ENCODE results near the gene STK32B.

STK32B gene

DNA sequence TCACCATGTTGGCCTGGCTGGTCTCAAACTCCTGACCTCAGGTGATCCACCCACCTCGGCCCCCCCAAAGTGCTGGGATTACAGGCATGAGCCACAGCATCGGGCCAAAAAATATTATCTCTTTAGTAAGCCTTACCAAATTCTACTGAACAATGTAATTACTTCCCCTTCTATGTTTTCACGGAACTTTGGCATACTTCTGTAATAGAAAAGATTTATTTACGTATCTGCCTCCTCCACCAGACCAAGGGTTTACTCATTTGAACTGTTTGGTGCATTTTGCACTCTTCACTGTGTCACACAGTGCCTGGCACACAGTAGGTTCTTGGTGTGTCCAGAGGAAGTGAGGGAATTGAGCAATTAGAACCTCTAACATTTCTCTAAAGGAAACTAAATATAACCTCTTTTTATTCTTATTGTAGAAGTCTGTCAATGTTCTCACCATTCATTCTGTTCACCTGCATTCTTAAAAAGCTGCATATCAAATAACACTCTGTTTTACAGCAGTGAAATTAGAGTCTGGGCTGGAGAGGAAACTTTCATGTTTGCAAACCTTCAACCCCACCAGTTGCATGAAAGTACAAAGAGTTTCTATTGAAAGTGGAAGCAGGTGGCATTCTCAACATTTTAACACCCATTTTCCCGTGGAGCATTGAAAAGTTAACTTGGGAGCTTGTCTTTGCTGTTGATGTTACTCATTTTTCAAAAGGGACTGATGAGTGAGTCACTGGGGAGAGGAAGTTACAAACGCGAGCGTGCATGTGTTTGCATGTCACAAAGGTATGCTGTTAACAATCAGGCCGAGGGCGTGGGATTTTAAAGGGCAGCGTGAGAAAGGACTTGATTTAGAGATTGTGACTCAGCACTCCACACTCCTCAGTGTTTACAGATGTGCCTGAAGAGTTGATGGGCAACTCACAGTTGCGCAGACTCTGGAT, 314.1 kb downstream of the STK32B start:
- H3K27me3 ChIP-seq = no peaks in the 10 kb centered on the region
- H3K36me3 ChIP-seq = no peaks in the 10 kb centered on the region
- no peaks in the 10 kb centered on the region for H3K4me1 ChIP-seq (ENCODE audit: control insufficient read depth in 1 of 2, insufficient read depth in 1 of 2, low read depth in 1 of 2, low read length in 1 of 2)
- no peaks in the 10 kb centered on the region for H3K9me3 ChIP-seq
- H3K4me3 ChIP-seq (ENCODE audit: low read depth in 1 of 2, low read length in 1 of 2) = no peak overlapping the region
- no peak overlapping the region for H3K27ac ChIP-seq
- TF ChIP-seq, protein P1, sequence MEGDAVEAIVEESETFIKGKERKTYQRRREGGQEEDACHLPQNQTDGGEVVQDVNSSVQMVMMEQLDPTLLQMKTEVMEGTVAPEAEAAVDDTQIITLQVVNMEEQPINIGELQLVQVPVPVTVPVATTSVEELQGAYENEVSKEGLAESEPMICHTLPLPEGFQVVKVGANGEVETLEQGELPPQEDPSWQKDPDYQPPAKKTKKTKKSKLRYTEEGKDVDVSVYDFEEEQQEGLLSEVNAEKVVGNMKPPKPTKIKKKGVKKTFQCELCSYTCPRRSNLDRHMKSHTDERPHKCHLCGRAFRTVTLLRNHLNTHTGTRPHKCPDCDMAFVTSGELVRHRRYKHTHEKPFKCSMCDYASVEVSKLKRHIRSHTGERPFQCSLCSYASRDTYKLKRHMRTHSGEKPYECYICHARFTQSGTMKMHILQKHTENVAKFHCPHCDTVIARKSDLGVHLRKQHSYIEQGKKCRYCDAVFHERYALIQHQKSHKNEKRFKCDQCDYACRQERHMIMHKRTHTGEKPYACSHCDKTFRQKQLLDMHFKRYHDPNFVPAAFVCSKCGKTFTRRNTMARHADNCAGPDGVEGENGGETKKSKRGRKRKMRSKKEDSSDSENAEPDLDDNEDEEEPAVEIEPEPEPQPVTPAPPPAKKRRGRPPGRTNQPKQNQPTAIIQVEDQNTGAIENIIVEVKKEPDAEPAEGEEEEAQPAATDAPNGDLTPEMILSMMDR (IDR thresholded peaks at IDR 0.05) = no peak

DNA sequence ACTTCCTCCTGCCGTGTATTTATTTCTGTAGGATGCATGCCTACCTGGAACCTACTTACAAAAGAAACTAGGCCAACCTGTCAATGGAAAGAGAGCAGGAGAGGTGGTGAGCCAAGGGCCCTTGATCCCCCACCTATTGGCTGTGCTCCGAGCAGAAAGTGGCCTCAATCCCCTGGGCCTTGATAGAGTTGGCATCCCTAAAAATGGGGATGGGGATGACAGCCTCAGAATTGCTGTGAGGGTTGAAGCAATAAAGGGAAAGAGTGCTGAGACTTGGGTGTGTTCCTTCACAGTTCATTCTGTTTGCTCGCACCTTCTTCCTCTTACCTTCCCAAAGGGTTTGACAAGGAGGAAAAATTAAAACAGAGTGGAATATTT, 314.7 kb downstream of the STK32B start:
- no peaks in the 10 kb centered on the region for H3K36me3 ChIP-seq
- no peak overlapping the region for H3K27ac ChIP-seq
- TF ChIP-seq, protein P1 (IDR thresholded peaks at IDR 0.05) = no peak
- H3K4me3 ChIP-seq (ENCODE audit: low read depth in 1 of 2, low read length in 1 of 2) = no peak overlapping the region
- no peaks in the 10 kb centered on the region for H3K9me3 ChIP-seq
- no peaks in the 10 kb centered on the region for H3K27me3 ChIP-seq
- H3K4me1 ChIP-seq (ENCODE audit: control insufficient read depth in 1 of 2, insufficient read depth in 1 of 2, low read depth in 1 of 2, low read length in 1 of 2) = no peaks in the 10 kb centered on the region

DNA sequence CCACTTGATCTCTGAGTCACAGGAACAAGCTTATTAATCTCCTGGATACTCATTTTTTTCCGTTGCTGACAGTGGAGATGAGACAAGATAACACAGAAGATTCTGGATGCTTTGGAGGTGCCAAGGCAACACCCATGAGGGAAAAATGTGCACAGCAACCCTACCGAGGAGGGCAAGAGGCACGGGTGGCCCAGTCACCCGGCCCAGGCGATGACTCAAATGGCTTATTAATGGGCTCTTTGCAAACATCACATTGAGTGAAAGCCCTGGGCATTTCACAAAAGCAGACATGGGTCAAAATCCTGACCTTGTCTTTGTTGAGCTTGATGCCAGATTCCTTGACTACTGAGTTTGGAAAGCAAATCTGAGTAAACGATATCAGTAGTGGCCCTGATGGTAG, 315.1 kb downstream of the STK32B start:
- no peaks in the 10 kb centered on the region for H3K9me3 ChIP-seq
- no peaks in the 10 kb centered on the region for H3K36me3 ChIP-seq
- no peak overlapping the region for H3K4me3 ChIP-seq (ENCODE audit: low read depth in 1 of 2, low read length in 1 of 2)
- TF ChIP-seq, protein P1 (IDR thresholded peaks at IDR 0.05) = no peak
- no peak overlapping the region for H3K27ac ChIP-seq
- no peaks in the 10 kb centered on the region for H3K4me1 ChIP-seq (ENCODE audit: control insufficient read depth in 1 of 2, insufficient read depth in 1 of 2, low read depth in 1 of 2, low read length in 1 of 2)
- no peaks in the 10 kb centered on the region for H3K27me3 ChIP-seq

DNA sequence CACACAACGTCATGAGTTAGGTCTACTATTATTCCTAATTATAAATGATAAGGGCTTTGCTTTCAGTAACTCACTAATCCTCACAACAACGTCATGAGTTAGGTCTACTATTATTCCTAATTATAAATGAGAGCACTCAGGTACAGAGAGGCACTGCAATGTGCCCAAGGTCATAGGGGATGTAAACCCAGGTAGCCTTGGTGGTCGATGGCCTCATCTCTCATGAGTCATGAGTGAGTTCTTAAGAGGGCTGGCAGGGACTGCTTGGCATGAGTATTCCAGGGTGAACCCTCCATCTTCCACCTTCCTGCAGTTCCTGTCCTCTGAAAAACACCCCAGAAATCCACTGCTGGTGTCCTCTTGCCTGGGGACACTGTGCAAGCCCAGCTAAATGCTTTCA, 317.1 kb downstream of the STK32B start:
- TF ChIP-seq, protein P1 (IDR thresholded peaks at IDR 0.05) = no peak
- Histone ChIP-seq H3K27ac (no peak overlapping the region), H3K9me3 (no peaks in the 10 kb centered on the region), H3K4me1 (ENCODE audit: control insufficient read depth in 1 of 2, insufficient read depth in 1 of 2, low read depth in 1 of 2, low read length in 1 of 2) (no peaks in the 10 kb centered on the region), H3K4me3 (ENCODE audit: low read depth in 1 of 2, low read length in 1 of 2) (no peak overlapping the region), H3K36me3 (no peaks in the 10 kb centered on the region), H3K27me3 (no peaks in the 10 kb centered on the region)

DNA sequence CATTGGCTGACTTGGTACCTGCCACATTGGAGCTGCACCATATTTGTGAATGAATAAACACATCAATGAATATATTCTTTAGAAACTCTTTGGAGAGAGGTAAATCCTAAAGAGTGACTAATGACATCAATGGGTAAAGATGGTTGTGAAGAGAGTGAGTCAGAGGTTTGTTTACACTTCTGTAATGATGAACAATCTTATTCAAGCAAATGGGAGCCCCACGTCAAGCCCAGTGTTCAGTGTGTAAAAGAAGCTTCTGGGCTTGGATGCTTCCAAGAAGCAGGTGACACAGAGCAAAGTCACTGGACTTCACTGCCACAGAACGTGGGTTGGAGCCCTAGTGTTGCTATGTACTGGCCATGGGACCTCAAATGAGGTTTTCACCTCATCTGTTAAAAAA, 319.0 kb downstream of the STK32B start:
- Histone ChIP-seq H3K27me3 (no peaks in the 10 kb centered on the region), H3K4me1 (ENCODE audit: control insufficient read depth in 1 of 2, insufficient read depth in 1 of 2, low read depth in 1 of 2, low read length in 1 of 2) (no peaks in the 10 kb centered on the region), H3K36me3 (no peaks in the 10 kb centered on the region), H3K27ac (no peak overlapping the region), H3K4me3 (ENCODE audit: low read depth in 1 of 2, low read length in 1 of 2) (no peak overlapping the region), H3K9me3 (no peaks in the 10 kb centered on the region)
- TF ChIP-seq, protein P1 (IDR thresholded peaks at IDR 0.05) = no peak

Data from neutrophil (primary cell).